Gastrocnemius medialis (tissue), 4 donors: ENCODE results near the gene KRTAP4-1.

Source experiments
- CTCF ChIP-seq, 5 experiments: fragments of 450-650 bp in 3 of 5; fragments of 200-600 bp in 2 of 5; sonication (generic) in 2 of 5; IDR thresholded peaks in 4 of 5; conservative IDR thresholded peaks in 1 of 5; 1 replicate in 4 of 5; 2 replicates in 1 of 5; pipeline ENCODE4 v1.5.1; 2016 to 2019; ENCODE audit warnings: antibody characterized with exemption in 5 of 5, mild to moderate bottlenecking in 3 of 5, moderate library complexity in 3 of 5
- POLR2A ChIP-seq, 2 donors: fragments of 450-650 bp; IDR thresholded peaks; one replicate each; pipeline ENCODE4 v1.6.1; 2017; ENCODE audit warnings: antibody characterized with exemption in 2 of 2, mild to moderate bottlenecking in 2 of 2, moderate library complexity in 2 of 2

- TF ChIP-seq CTCF (IDR thresholded peaks at IDR 0.05 in 4 of 5, conservative IDR thresholded peaks at IDR 0.05 in 1 of 5) (no peak), POLR2A (IDR thresholded peaks at IDR 0.05) (no peak)
Observed at GRCh38 chr17:41140360-41141131, 44.2 kb downstream of the KRTAP4-1 start, which contains the start of gene KRTAP4-6.
